NCI-H510A treated with DMSO at 0.1 percent for 48 hours (cell line): Measurements from ENCODE around the gene NFASC.

ENCODE experiments used
- DNase-seq: peaks from one replicate; lab custom pipeline; 2025; lab: John Stamatoyannopoulos, UW

The NFASC gene

GRCh38 chr1:204959836-204960235 is 89.2 kb downstream of the NFASC start:
- DNase-seq, result no peak

- DNase-seq, result no peak
Measured at GRCh38 chr1:204960306-204961125, 89.9 kb downstream of the NFASC start.

- DNase-seq, result no peak
Measured at GRCh38 chr1:204961765-204962419, 91.2 kb downstream of the NFASC start.

GRCh38 chr1:204962742-204963632 is 92.3 kb downstream of the NFASC start:
- no peak for DNase-seq

GRCh38 chr1:204967451-204967850 is 96.8 kb downstream of the NFASC start:
- no peak for DNase-seq

GRCh38 chr1:204968135-204968534 is 97.5 kb downstream of the NFASC start:
- DNase-seq, result no peak

- DNase-seq, result no peak
Measured at GRCh38 chr1:204968951-204969350, 98.3 kb downstream of the NFASC start.

GRCh38 chr1:204970937-204971336 is 100.3 kb downstream of the NFASC start:
- DNase-seq, result no peak

- DNase-seq, result no peak
Measured at GRCh38 chr1:204971517-204972336, 101.1 kb downstream of the NFASC start.

GRCh38 chr1:204972426-204972825 is 101.8 kb downstream of the NFASC start:
- no peak for DNase-seq

GRCh38 chr1:204973449-204973848 is 102.8 kb downstream of the NFASC start:
- no peak for DNase-seq

GRCh38 chr1:204974327-204974726 is 103.7 kb downstream of the NFASC start:
- no peak for DNase-seq

- no peak for DNase-seq
Measured at GRCh38 chr1:204975021-204975420, 104.4 kb downstream of the NFASC start.

GRCh38 chr1:204975568-204976235 is 105.0 kb downstream of the NFASC start:
- DNase-seq, result peak; percentile 6

- no peak for DNase-seq
Measured at GRCh38 chr1:204976646-204977045, 106.0 kb downstream of the NFASC start.

- no peak for DNase-seq
Measured at GRCh38 chr1:204977318-204977717, 106.7 kb downstream of the NFASC start.

GRCh38 chr1:204978782-204979181 is 108.1 kb downstream of the NFASC start:
- no peak for DNase-seq

GRCh38 chr1:204979306-204979705 is 108.6 kb downstream of the NFASC start:
- no peak for DNase-seq

- DNase-seq, result no peak
Measured at GRCh38 chr1:204979891-204980649, 109.4 kb downstream of the NFASC start.

GRCh38 chr1:204980840-204981405 is 110.3 kb downstream of the NFASC start:
- no peak for DNase-seq
